ENCODE measurements around the gene USP27X. TPM values are rescaled to one million over a fixed set of nuclear protein-coding genes. Genes with fewer than 3 reads are reported as not detected.

The USP27X gene
- total and polyA plus RNA-seq, 2 donors = 5.4 to 5.9 TPM

GRCh38 chrX:49915361-49916222 lies 36.3 kb downstream of the USP27X start:
- H3K4me1 ChIP-seq (ENCODE audit: insufficient read depth) = no peaks in the 10 kb centered on the region
- 34% methylated on average over 8 of the region's 8 CpGs for WGBS
- DNase-seq (ENCODE audit: extremely low spot score) = no peak

GRCh38 chrX:49919617-49920016 lies 40.3 kb downstream of the USP27X start:
- Histone ChIP-seq H3K36me3 (ENCODE audit: insufficient read depth) (no peaks in the 10 kb centered on the region), H3K4me1 (ENCODE audit: insufficient read depth) (no peaks in the 10 kb centered on the region), H3K27ac (ENCODE audit: low read depth) (no peak overlapping the region), H3K4me3 (ENCODE audit: low read depth, low read length) (no peak overlapping the region)
- no peak for DNase-seq (ENCODE audit: extremely low spot score)
- WGBS = 12% methylated on average over 8 of the region's 8 CpGs

More at GRCh38 chrX:49915361-49916222, 36.3 kb downstream of the USP27X start:
- H3K27ac ChIP-seq (ENCODE audit: low read depth) = no peak overlapping the region
- H3K36me3 ChIP-seq (ENCODE audit: insufficient read depth) = no peaks in the 10 kb centered on the region
- no peak overlapping the region for H3K4me3 ChIP-seq (ENCODE audit: low read depth, low read length)

DNA sequence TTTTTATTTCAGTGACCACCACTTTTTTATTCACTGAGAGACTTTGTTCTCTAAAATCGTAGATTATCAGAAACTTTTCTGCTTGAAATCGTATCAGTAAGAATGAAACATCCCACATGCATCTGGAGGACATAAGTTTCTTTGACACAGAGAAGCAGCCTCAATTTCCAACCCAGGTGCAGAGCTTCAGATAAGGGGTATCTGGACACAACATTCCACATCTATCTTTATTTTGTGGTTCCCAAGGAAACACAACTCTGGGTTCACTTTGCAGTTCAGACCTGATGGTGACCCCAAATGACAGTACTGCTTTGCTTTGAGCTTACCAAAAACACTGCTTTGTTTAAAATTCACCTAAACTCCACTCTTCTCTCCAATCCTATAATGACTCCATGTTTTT lies 41.8 kb downstream of the USP27X start:
- WGBS = 54% methylated on average over 2 of the region's 2 CpGs
- H3K4me1 ChIP-seq (ENCODE audit: insufficient read depth) = no peaks in the 10 kb centered on the region
- H3K27ac ChIP-seq (ENCODE audit: low read depth) = no peak overlapping the region
- DNase-seq (ENCODE audit: extremely low spot score) = no peak
- no peak overlapping the region for H3K4me3 ChIP-seq (ENCODE audit: low read depth, low read length)
- no peaks in the 10 kb centered on the region for H3K36me3 ChIP-seq (ENCODE audit: insufficient read depth)

- DNase-seq (ENCODE audit: extremely low spot score) = peak; percentile 89
- Histone ChIP-seq H3K27ac (ENCODE audit: low read depth) (peak within 1 kb of the TSS; percentile 3), H3K36me3 (ENCODE audit: insufficient read depth) (no peaks in the 10 kb centered on the region), H3K4me1 (ENCODE audit: insufficient read depth) (no peaks in the 10 kb centered on the region), H3K4me3 (ENCODE audit: low read depth, low read length) (peak within 1 kb of the TSS; percentile 77)
- under 1% methylated on average over 83 of the region's 83 CpGs for WGBS
These were observed 43.3 kb downstream of the USP27X start, which contains the start of gene CLCN5 for GRCh38 chrX:49922291-49923241. Gene CLCN5, plus strand, starts transcription at chrX:49922596. Its CDS starts 2,703 bp downstream, at chrX:49925299.

- no peak for DNase-seq (ENCODE audit: extremely low spot score)
- WGBS = 47% methylated on average over 2 of the region's 2 CpGs
- no peak overlapping the region for H3K4me3 ChIP-seq (ENCODE audit: low read depth, low read length)
- no peaks in the 10 kb centered on the region for H3K4me1 ChIP-seq (ENCODE audit: insufficient read depth)
- no peaks in the 10 kb centered on the region for H3K36me3 ChIP-seq (ENCODE audit: insufficient read depth)
- H3K27ac ChIP-seq (ENCODE audit: low read depth) = no peak overlapping the region
These were observed 45.9 kb downstream of the USP27X start for GRCh38 chrX:49925176-49925575.

GRCh38 chrX:49930039-49930438 lies 50.8 kb downstream of the USP27X start:
- 53% methylated on average over 1 of the region's 1 CpG for WGBS
- DNase-seq (ENCODE audit: extremely low spot score) = no peak
- Histone ChIP-seq H3K4me1 (ENCODE audit: insufficient read depth) (no peaks in the 10 kb centered on the region), H3K27ac (ENCODE audit: low read depth) (no peak overlapping the region), H3K36me3 (ENCODE audit: insufficient read depth) (no peaks in the 10 kb centered on the region), H3K4me3 (ENCODE audit: low read depth, low read length) (no peak overlapping the region)

Other genes starting within 250 kb of the USP27X start
- gene PAGE1, start 183.5 kb upstream of the USP27X start, total RNA-seq = not detected
- not detected for gene PAGE1, start 183.5 kb upstream of the USP27X start, polyA plus RNA-seq
- 13.3 TPM for gene PAGE4, start 50.2 kb upstream of the USP27X start, total RNA-seq
- not detected for gene PAGE4, start 50.2 kb upstream of the USP27X start, polyA plus RNA-seq
- 26.3 TPM for gene CLCN5, start 43.1 kb downstream of the USP27X start, total RNA-seq
- gene CLCN5, start 43.1 kb downstream of the USP27X start, polyA plus RNA-seq = 1.4 TPM